Stimulated activated naive CD4-positive, alpha-beta T cell treated with Interleukin-2 at 50 U/mL for 16 hours (primary cell): ENCODE results near the gene DUOXA1.
"Not testable (repeated sequence)": the region's sequence is repeated elsewhere in the genome, so short reads cannot be mapped to it uniquely, and the experiment has no call there.

Source experiments
- DNase-seq: peaks from one replicate; lab custom pipeline; 2025; lab: John Stamatoyannopoulos, UW

DUOXA1 gene

GRCh38 chr15:45150997-45151396, 21.3 kb upstream of the DUOXA1 start:
- no peak for DNase-seq

- no peak for DNase-seq
These were observed 20.8 kb upstream of the DUOXA1 start for GRCh38 chr15:45150481-45150880.

- no peak for DNase-seq
These were observed 19.4 kb upstream of the DUOXA1 start for GRCh38 chr15:45149060-45149459.

GRCh38 chr15:45148076-45149059, 18.7 kb upstream of the DUOXA1 start:
- no peak for DNase-seq

- no peak for DNase-seq
These were observed 17.9 kb upstream of the DUOXA1 start for GRCh38 chr15:45147606-45148005.

GRCh38 chr15:45146405-45146804, 16.7 kb upstream of the DUOXA1 start:
- DNase-seq = no peak

- DNase-seq = no peak
These were observed 15.1 kb upstream of the DUOXA1 start for GRCh38 chr15:45144775-45145174.

- no peak for DNase-seq
These were observed 14.3 kb upstream of the DUOXA1 start for GRCh38 chr15:45143946-45144345.

- DNase-seq = no peak
These were observed 13.4 kb upstream of the DUOXA1 start for GRCh38 chr15:45143056-45143455.

- DNase-seq = no peak
These were observed 11.7 kb upstream of the DUOXA1 start for GRCh38 chr15:45141386-45141785.

- no peak for DNase-seq
These were observed 11.0 kb upstream of the DUOXA1 start for GRCh38 chr15:45140557-45141250.

GRCh38 chr15:45139770-45140169, 10.1 kb upstream of the DUOXA1 start:
- DNase-seq = no peak

- no peak for DNase-seq
These were observed 9.4 kb upstream of the DUOXA1 start for GRCh38 chr15:45138814-45139765.

GRCh38 chr15:45137703-45138102, 8.0 kb upstream of the DUOXA1 start:
- no peak for DNase-seq

- no peak for DNase-seq
These were observed 6.7 kb upstream of the DUOXA1 start for GRCh38 chr15:45136378-45136764.

GRCh38 chr15:45135705-45136377, 6.2 kb upstream of the DUOXA1 start:
- DNase-seq = not testable (repeated sequence)

GRCh38 chr15:45134682-45135604, 5.3 kb upstream of the DUOXA1 start:
- peak; percentile 6 for DNase-seq

GRCh38 chr15:45134046-45134445, 4.4 kb upstream of the DUOXA1 start:
- no peak for DNase-seq

GRCh38 chr15:45133561-45133920, 3.9 kb upstream of the DUOXA1 start:
- no peak for DNase-seq

GRCh38 chr15:45132844-45133560, 3.3 kb upstream of the DUOXA1 start:
- no peak for DNase-seq
